Smooth muscle cell of the coronary artery (primary cell): ENCODE measurements around the gene SH3GL3. TPM values are rescaled to one million over a fixed set of nuclear protein-coding genes. Genes with fewer than 3 reads are reported as not detected.

Experiments
- total RNA-seq: library from RNA; depleted of rRNA; stranded (reverse); fragments of >200 nt; gene quantifications from 2 replicates; pipeline ENCODE4 v1.2.3, GENCODE V29; 2014; ENCODE audit warnings: low replicate concordance

SH3GL3 gene
- not detected in 2 replicates for total RNA-seq

GRCh38 chr15:83446904-83447709 lies at the start of gene SH3GL3:
Gene SH3GL3 (plus strand): TSS chr15:83447341. CDS start chr15:83447534, 193 bp downstream.

GRCh38 chr15:83653639-83654378 lies 206.7 kb downstream of the SH3GL3 start, which contains the start of gene ADAMTSL3:
Gene ADAMTSL3 (plus strand): TSS chr15:83654123. CDS start chr15:83655762, 1,639 bp downstream.

Other genes with a start within 250 kb of the SH3GL3 start
- 6.1 and 50.1 TPM in 2 replicates for gene HDGFL3, start 239.5 kb upstream of the SH3GL3 start, total RNA-seq
- 0.30 and 0.47 TPM in 2 replicates for gene BNC1, start 162.7 kb upstream of the SH3GL3 start, total RNA-seq
- gene ADAMTSL3, start 206.8 kb downstream of the SH3GL3 start, total RNA-seq: 0.75 and 1.6 TPM in 2 replicates